Measurements from ENCODE around the gene GTF3C2. TPM values are rescaled to one million over a fixed set of nuclear protein-coding genes. Genes with fewer than 3 reads are reported as not detected.
A peak's percentile ranks its signal among the peaks of the same experiment; 100 is the strongest.

GTF3C2 gene
- total and polyA plus RNA-seq, 2 of the 13 experiments (the other 11 are each of a cell fraction or from before 2014, with no cell fraction given): 77.5 to 130 TPM

- TF ChIP-seq RFX3 (CRISPR knock-in tag; IDR thresholded peaks at IDR 0.05) (no peak), SIX1 (CRISPR knock-in tag; IDR thresholded peaks at IDR 0.05; ENCODE audit: borderline replicate concordance) (no peak; the same call in 1 of the 2 replicates), TAF15 (IDR thresholded peaks at IDR 0.05; ENCODE audit: low read depth, low read length, poor library complexity, severe bottlenecking) (peak; percentile 59), CHD2 (IDR thresholded peaks at IDR 0.05; ENCODE audit: low read depth, low read length) (peak; percentile 56; the same call in 1 of the 2 replicates), TSC22D2 (CRISPR knock-in tag; IDR thresholded peaks at IDR 0.05; ENCODE audit: borderline replicate concordance) (peak; percentile 64), ZNF101 (CRISPR knock-in tag; IDR thresholded peaks at IDR 0.05; ENCODE audit: borderline replicate concordance, low read depth) (peak; percentile 21; the same call in 1 of the 2 replicates), ZNF615 (CRISPR knock-in tag; IDR thresholded peaks at IDR 0.05; ENCODE audit: borderline replicate concordance) (peak; percentile 95), FOXP1 (IDR thresholded peaks at IDR 0.05) (no peak), FOXP1 (CRISPR knock-in tag; IDR thresholded peaks at IDR 0.05) (peak; percentile 44; the same call in 1 of the 2 replicates), ZBTB38 (CRISPR knock-in tag; IDR thresholded peaks at IDR 0.05) (peak; percentile 99), XBP1 (CRISPR knock-in tag; IDR thresholded peaks at IDR 0.05) (peak; percentile 38; the same call in 1 of the 2 replicates), ZNF569 (CRISPR knock-in tag; IDR thresholded peaks at IDR 0.05; ENCODE audit: borderline replicate concordance) (0 out of 2 replicates have a peak, but pooled peaks have one; percentile 75), ZNF547 (CRISPR knock-in tag; IDR thresholded peaks at IDR 0.05) (peak; percentile 98), HINFP (CRISPR knock-in tag; IDR thresholded peaks at IDR 0.05; ENCODE audit: low read depth) (peak; percentile 89; the same call in 1 of the 2 replicates), HMGXB4 (CRISPR knock-in tag; IDR thresholded peaks at IDR 0.05; ENCODE audit: borderline replicate concordance in 1 of 2, low read depth in 1 of 2) (peak; percentile 99 to 100), ERF (CRISPR knock-in tag; IDR thresholded peaks at IDR 0.05) (peak; percentile 93), TCF7L2 (IDR thresholded peaks at IDR 0.05; ENCODE audit: low read depth, low read length) (peak; percentile 92), ATF6 (CRISPR knock-in tag; conservative IDR thresholded peaks at IDR 0.05) (0 out of 2 replicates have a peak, but pooled peaks have one; percentile 33), MAFF (IDR thresholded peaks at IDR 0.05; ENCODE audit: low read depth, low read length) (no peak), KLF12 (CRISPR knock-in tag; IDR thresholded peaks at IDR 0.05; ENCODE audit: borderline replicate concordance) (peak; percentile 92; the same call in 1 of the 2 replicates), ZNF629 (CRISPR knock-in tag; conservative IDR thresholded peaks at IDR 0.05) (peak; percentile 62), ZSCAN5A (CRISPR knock-in tag; IDR thresholded peaks at IDR 0.05; ENCODE audit: borderline replicate concordance) (peak; percentile 96), CHCHD3 (CRISPR knock-in tag; IDR thresholded peaks at IDR 0.05) (peak; percentile 98)
Measured at GRCh38 chr2:27370026-27370815, 13.7 kb upstream of the GTF3C2 start, which contains the start of the genes EIF2B4 and SNX17 (continued).
